ENCODE results near the gene PGAM1.

DNA sequence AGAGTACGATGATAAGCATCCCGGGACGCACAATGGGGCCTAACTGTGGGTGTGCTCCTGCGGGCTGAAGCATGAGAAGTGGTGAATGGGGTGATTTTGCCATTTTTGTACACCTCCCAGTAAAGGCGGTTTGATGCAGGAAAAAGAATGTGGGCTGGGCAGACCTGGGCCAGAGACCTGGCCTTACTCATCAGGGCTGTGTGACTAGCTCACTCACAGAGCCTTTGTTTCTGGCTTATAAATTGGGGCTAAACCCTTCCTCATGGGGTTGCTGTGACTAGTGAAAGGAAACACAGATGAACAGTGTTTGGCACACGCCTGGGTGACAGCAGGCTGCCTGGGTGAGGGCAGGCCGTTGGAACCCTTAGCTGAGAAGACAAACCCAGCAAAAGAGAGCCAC lies 42.8 kb upstream of the PGAM1 start:
- no peak for TF ChIP-seq CTCF (IDR thresholded peaks at IDR 0.05; ENCODE audit: low read length)
- TF ChIP-seq EZH2 (optimal IDR thresholded peaks at IDR 0.05; ENCODE audit: low read depth, low read length): no peak
- no peak for TF ChIP-seq EZH2phosphoT487 (IDR thresholded peaks at IDR 0.05; ENCODE audit: low read length)
